Thoracic aorta (tissue), 2 donors: ENCODE measurements around the gene JAGN1. TPM values are rescaled to one million over a fixed set of nuclear protein-coding genes. Genes with fewer than 3 reads are reported as not detected.
"Not testable (repeated sequence)": the region's sequence is repeated elsewhere in the genome, so short reads cannot be mapped to it uniquely, and the experiment has no call there.

Experiments
- ATAC-seq: fragments of 150-250 bp; one replicate; pipeline ENCODE4 v1.8.0; 2017; ENCODE audit warnings: low read depth; ENCODE audit not compliant: insufficient number of reproducible peaks, low FRiP score
- DNase-seq: peaks from one replicate; pipeline ENCODE4 v3.0.0-alpha.2; 2020; ENCODE audit warnings: low spot score
- H3K27ac ChIP-seq, 2 donors: fragments of 200-600 bp; sonication (generic); 1 replicate in 1 of 2; 2 replicates in 1 of 2; pipeline ENCODE4 v1.5.1; 2016; ENCODE audit warnings: mild to moderate bottlenecking in 2 of 2, moderate library complexity in 2 of 2
- H3K27me3 ChIP-seq: fragments of 200-600 bp; sonication (generic); replicated peaks from 2 replicates; pipeline ENCODE4 v1.6.0; 2016; ENCODE audit warnings: mild to moderate bottlenecking; ENCODE audit not compliant: insufficient read depth
- H3K36me3 ChIP-seq: fragments of 200-600 bp; sonication (generic); one replicate; pipeline ENCODE4 v1.5.1; 2016
- H3K4me1 ChIP-seq, 2 donors: fragments of 200-600 bp; sonication (generic); 1 replicate in 1 of 2; 2 replicates in 1 of 2; pipeline versions ENCODE4 v1.5.1 to v1.6.0; 2016; ENCODE audit warnings: low read depth in 2 of 2, mild to moderate bottlenecking in 1 of 2; ENCODE audit not compliant: control insufficient read depth in 1 of 2
- H3K4me3 ChIP-seq: fragments of 200-600 bp; sonication (generic); 2 replicates; pipeline ENCODE4 v1.5.1; 2016; ENCODE audit warnings: mild to moderate bottlenecking
- H3K9me3 ChIP-seq: fragments of 200-600 bp; sonication (generic); 2 replicates; pipeline ENCODE4 v1.5.1; 2016
- total RNA-seq, 2 donors: library from RNA; depleted of rRNA; stranded (reverse); fragments of >200 nt; gene quantifications; one replicate each; pipeline versions ENCODE4 v1.1.0 to v1.2.3, GENCODE V29; 2016
- TF ChIP-seq, protein P1 (sequence below): fragments of 200-600 bp; sonication (generic); IDR thresholded peaks from one replicate; pipeline ENCODE4 v1.5.1; 2019; ENCODE audit warnings: antibody characterized with exemption

JAGN1 gene
- total RNA-seq, 2 donors from 2014 or later = 21.5 to 38.6 TPM

GRCh38 chr3:9938966-9939365 is 48.6 kb downstream of the JAGN1 start:
- no peak for DNase-seq
- peaks cover 19 to 20% of the 10 kb centered on the region in 2 donors for H3K4me1 ChIP-seq
- no peaks in the 10 kb centered on the region for H3K9me3 ChIP-seq
- H3K4me3 ChIP-seq = no peak overlapping the region
- H3K36me3 ChIP-seq = peaks cover 15% of the 10 kb centered on the region
- no peak overlapping the region for H3K27ac ChIP-seq
- no peaks in the 10 kb centered on the region for H3K27me3 ChIP-seq
- ATAC-seq = no peak
- TF ChIP-seq, protein P1, sequence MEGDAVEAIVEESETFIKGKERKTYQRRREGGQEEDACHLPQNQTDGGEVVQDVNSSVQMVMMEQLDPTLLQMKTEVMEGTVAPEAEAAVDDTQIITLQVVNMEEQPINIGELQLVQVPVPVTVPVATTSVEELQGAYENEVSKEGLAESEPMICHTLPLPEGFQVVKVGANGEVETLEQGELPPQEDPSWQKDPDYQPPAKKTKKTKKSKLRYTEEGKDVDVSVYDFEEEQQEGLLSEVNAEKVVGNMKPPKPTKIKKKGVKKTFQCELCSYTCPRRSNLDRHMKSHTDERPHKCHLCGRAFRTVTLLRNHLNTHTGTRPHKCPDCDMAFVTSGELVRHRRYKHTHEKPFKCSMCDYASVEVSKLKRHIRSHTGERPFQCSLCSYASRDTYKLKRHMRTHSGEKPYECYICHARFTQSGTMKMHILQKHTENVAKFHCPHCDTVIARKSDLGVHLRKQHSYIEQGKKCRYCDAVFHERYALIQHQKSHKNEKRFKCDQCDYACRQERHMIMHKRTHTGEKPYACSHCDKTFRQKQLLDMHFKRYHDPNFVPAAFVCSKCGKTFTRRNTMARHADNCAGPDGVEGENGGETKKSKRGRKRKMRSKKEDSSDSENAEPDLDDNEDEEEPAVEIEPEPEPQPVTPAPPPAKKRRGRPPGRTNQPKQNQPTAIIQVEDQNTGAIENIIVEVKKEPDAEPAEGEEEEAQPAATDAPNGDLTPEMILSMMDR = no peak

DNA sequence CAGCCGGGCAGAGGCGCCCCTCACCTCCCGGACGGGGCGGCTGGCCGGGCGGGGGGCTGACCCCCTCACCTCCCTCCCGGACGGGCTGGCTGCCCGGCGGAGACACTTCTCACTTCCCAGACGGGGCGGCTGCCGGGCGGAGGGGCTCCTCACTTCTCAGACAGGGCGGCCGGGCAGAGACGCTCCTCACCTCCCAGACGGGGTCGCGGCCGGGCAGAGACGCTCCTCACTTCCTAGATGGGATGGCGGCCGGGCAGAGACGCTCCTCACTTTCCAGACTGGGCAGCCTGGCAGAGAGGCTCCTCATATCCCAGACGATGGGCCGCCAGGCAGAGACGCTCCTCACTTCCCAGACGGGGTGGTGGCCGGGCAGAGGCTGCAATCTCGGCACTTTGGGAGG is 49.5 kb downstream of the JAGN1 start:
- ATAC-seq, DNase-seq, H3K9me3 ChIP-seq, H3K27me3 ChIP-seq, H3K27ac ChIP-seq, H3K4me3 ChIP-seq: not testable (repeated sequence)
- peaks cover 10 to 11% of the 10 kb centered on the region in 2 donors for H3K4me1 ChIP-seq
- peaks cover 15% of the 10 kb centered on the region for H3K36me3 ChIP-seq

DNA sequence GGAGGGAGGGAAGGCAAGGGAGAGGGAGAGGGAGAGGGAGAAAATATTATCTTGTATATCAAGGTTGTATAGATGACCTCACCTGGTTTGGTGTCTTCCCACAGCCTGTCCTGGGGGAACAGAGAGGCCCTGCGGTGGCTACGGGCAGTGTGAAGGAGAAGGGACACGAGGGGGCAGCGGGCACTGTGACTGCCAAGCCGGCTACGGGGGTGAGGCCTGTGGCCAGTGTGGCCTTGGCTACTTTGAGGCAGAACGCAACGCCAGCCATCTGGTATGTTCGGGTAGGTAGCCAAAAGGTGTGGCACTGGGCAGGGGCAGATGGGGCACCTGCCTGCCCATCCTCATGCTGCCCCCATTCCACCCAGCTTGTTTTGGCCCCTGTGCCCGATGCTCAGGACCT is 50.3 kb downstream of the JAGN1 start:
- TF ChIP-seq, protein P1 = no peak
- peaks cover 15% of the 10 kb centered on the region for H3K36me3 ChIP-seq
- ATAC-seq = no peak

GRCh38 chr3:9942164-9942563 is 51.8 kb downstream of the JAGN1 start:
- no peak overlapping the region for H3K27ac ChIP-seq
- H3K27me3 ChIP-seq = no peaks in the 10 kb centered on the region
- no peak for ATAC-seq
- DNase-seq = no peak
- TF ChIP-seq, protein P1 = no peak
- no peaks in the 10 kb centered on the region for H3K9me3 ChIP-seq
- peaks cover 0 to 5% of the 10 kb centered on the region in 2 donors for H3K4me1 ChIP-seq
- peaks cover 11% of the 10 kb centered on the region for H3K36me3 ChIP-seq
- H3K4me3 ChIP-seq = no peak overlapping the region

More for the DNA sequence above, 50.3 kb downstream of the JAGN1 start:
- Histone ChIP-seq H3K27ac (no peak overlapping the region), H3K27me3 (no peaks in the 10 kb centered on the region), H3K9me3 (no peaks in the 10 kb centered on the region), H3K4me3 (no peak overlapping the region), H3K4me1 (peaks cover 3 to 5% of the 10 kb centered on the region in 2 donors)
- DNase-seq = no peak

GRCh38 chr3:9942934-9943690 is 52.7 kb downstream of the JAGN1 start:
- DNase-seq = no peak
- Histone ChIP-seq H3K9me3 (no peaks in the 10 kb centered on the region), H3K36me3 (peaks cover 8% of the 10 kb centered on the region), H3K27me3 (no peaks in the 10 kb centered on the region), H3K4me1 (peaks cover 5 to 14% of the 10 kb centered on the region in 2 donors), H3K4me3 (no peak overlapping the region), H3K27ac (no peak overlapping the region)
- no peak for ATAC-seq
- TF ChIP-seq, protein P1 = no peak

Other genes starting within 250 kb of the JAGN1 start
- 10 to 100 TPM; 26.8 to 32.8 TPM for gene MTMR14, start 241.1 kb upstream of the JAGN1 start, total RNA-seq
- not detected for gene CPNE9, start 186.8 kb upstream of the JAGN1 start, total RNA-seq
- 10 to 100 TPM; 16.4 to 21.0 TPM for gene BRPF1, start 158.9 kb upstream of the JAGN1 start, total RNA-seq
- 10 to 100 TPM; 23.0 to 26.3 TPM for gene OGG1, start 140.7 kb upstream of the JAGN1 start, total RNA-seq
- gene CAMK1, start 120.7 kb upstream of the JAGN1 start, total RNA-seq = 10 to 100 TPM; 50.9 to 69.7 TPM
- gene TADA3, start 98.1 kb upstream of the JAGN1 start, total RNA-seq = 10 to 100 TPM; 61.7 to 73.6 TPM
- 100 to 1,000 TPM; 196 to 204 TPM for gene ARPC4, start 97.5 kb upstream of the JAGN1 start, total RNA-seq
- gene TTLL3, start 80.3 kb upstream of the JAGN1 start, total RNA-seq = 10 to 100 TPM; 77.0 to 91.9 TPM
- gene RPUSD3, start 46.6 kb upstream of the JAGN1 start, total RNA-seq = 10 to 100 TPM; 24.5 to 41.3 TPM
- gene CIDEC, start 10.4 kb upstream of the JAGN1 start, total RNA-seq = 1 to 10 TPM; 2.0 to 2.6 TPM
- gene IL17RE, start 12.2 kb downstream of the JAGN1 start, total RNA-seq = 10 to 100 TPM in 1 of 2 donors, 1 to 10 TPM in 1; 5.7 to 11.9 TPM
- 10 to 100 TPM; 52.2 to 59.4 TPM for gene IL17RC, start 26.5 kb downstream of the JAGN1 start, total RNA-seq
- gene CRELD1, start 43.2 kb downstream of the JAGN1 start, total RNA-seq = 10 to 100 TPM; 37.2 to 37.4 TPM
- 1 to 10 TPM; 3.3 to 5.8 TPM for gene PRRT3, start 61.8 kb downstream of the JAGN1 start, total RNA-seq
- gene EMC3, start 96.2 kb downstream of the JAGN1 start, total RNA-seq = 10 to 100 TPM; 37.0 to 50.2 TPM
- gene FANCD2, start 135.8 kb downstream of the JAGN1 start, total RNA-seq = 1 to 10 TPM; 1.3 to 9.9 TPM
- not detected for gene FANCD2OS, start 217.6 kb downstream of the JAGN1 start, total RNA-seq
- gene BRK1, start 225.1 kb downstream of the JAGN1 start, total RNA-seq = 100 to 1,000 TPM in 1 of 2 donors, 10 to 100 TPM in 1; 55.0 to 126 TPM